ENCODE data around the gene FOXO4. TPM values are rescaled to one million over a fixed set of nuclear protein-coding genes. Genes with fewer than 3 reads are reported as not detected.
A peak's percentile ranks its signal among the peaks of the same experiment; 100 is the strongest.
"Not testable (repeated sequence)": the region's sequence is repeated elsewhere in the genome, so short reads cannot be mapped to it uniquely, and the experiment has no call there.

The FOXO4 gene
- total RNA-seq, result 56.3 TPM
- long read RNA-seq, partial matches to known transcripts, result 3 of 8 reads
- long read RNA-seq, other reads (novel, unspliced or antisense), result 4 of 8 reads

- intact Hi-C loops (cut with micrococcal nuclease), result no loop called here
- peak; percentile 98 for ATAC-seq
- DNase-seq, result peak; percentile 94
Observed at GRCh38 chrX:71095555-71095980, at the start of gene FOXO4. FOXO4 (plus strand) TSS chrX:71095851; CDS start chrX:71096529, 678 bp downstream.

GRCh38 chrX:71047891-71048290 lies 47.8 kb upstream of the FOXO4 start:
- intact Hi-C loops (cut with micrococcal nuclease); DNase-seq; ATAC-seq: not testable (repeated sequence)

- DNase-seq, result no peak
- no peak for ATAC-seq
- intact Hi-C loops (cut with micrococcal nuclease), result no loop called here
Observed at GRCh38 chrX:71052721-71053120, 42.9 kb upstream of the FOXO4 start.

- peak; percentile 89 for ATAC-seq
- intact Hi-C loops (cut with micrococcal nuclease), result no loop called here
Observed at GRCh38 chrX:71053217-71053621, 42.4 kb upstream of the FOXO4 start.

GRCh38 chrX:71056867-71057266 lies 38.8 kb upstream of the FOXO4 start:
- intact Hi-C loops (cut with micrococcal nuclease), result no loop called here
- no peak for ATAC-seq
- no peak for DNase-seq

More at GRCh38 chrX:71053217-71053621, 42.4 kb upstream of the FOXO4 start:
- peak; percentile 43 for DNase-seq

GRCh38 chrX:71057848-71058530 lies 37.7 kb upstream of the FOXO4 start:
- intact Hi-C loops (cut with micrococcal nuclease), result no loop called here
- no peak for ATAC-seq
- DNase-seq, result no peak

- DNase-seq (no peak), ATAC-seq (no peak)
- intact Hi-C loops (cut with micrococcal nuclease), result no loop called here
Observed at GRCh38 chrX:71060127-71060526, 35.5 kb upstream of the FOXO4 start.

- ATAC-seq (no peak), DNase-seq (no peak)
- intact Hi-C loops (cut with micrococcal nuclease), result no loop called here
Observed at GRCh38 chrX:71067089-71067488, 28.6 kb upstream of the FOXO4 start.

GRCh38 chrX:71067712-71068043 lies 28.0 kb upstream of the FOXO4 start:
- intact Hi-C loops (cut with micrococcal nuclease), result no loop called here
- peak; percentile 4 for ATAC-seq
- no peak for DNase-seq

GRCh38 chrX:71068044-71068918 lies 27.4 kb upstream of the FOXO4 start, which contains the start of gene SNX12:
SNX12 (minus strand) TSS chrX:71068334; CDS start chrX:71068306, 28 bp downstream.
- DNase-seq (peak; percentile 93), ATAC-seq (peak; percentile 99)
- intact Hi-C loops (cut with micrococcal nuclease), result no loop called here

GRCh38 chrX:71070531-71070930 lies 25.1 kb upstream of the FOXO4 start:
- intact Hi-C loops (cut with micrococcal nuclease), result no loop called here
- no peak for ATAC-seq
- DNase-seq, result no peak

GRCh38 chrX:71081330-71082123 lies 14.1 kb upstream of the FOXO4 start:
- DNase-seq, result no peak
- ATAC-seq, result no peak
- intact Hi-C loops (cut with micrococcal nuclease), result no loop called here

GRCh38 chrX:71082124-71082647 lies 13.5 kb upstream of the FOXO4 start:
- ATAC-seq (no peak), DNase-seq (no peak)
- intact Hi-C loops (cut with micrococcal nuclease), result no loop called here

GRCh38 chrX:71082822-71083221 lies 12.8 kb upstream of the FOXO4 start:
- intact Hi-C loops (cut with micrococcal nuclease), result no loop called here
- DNase-seq (no peak), ATAC-seq (no peak)

GRCh38 chrX:71085900-71086299 lies 9.8 kb upstream of the FOXO4 start:
- ATAC-seq (no peak), DNase-seq (no peak)

GRCh38 chrX:71091263-71091662 lies 4.4 kb upstream of the FOXO4 start:
- intact Hi-C loops (cut with micrococcal nuclease), result no loop called here
- DNase-seq (no peak), ATAC-seq (no peak)

More at GRCh38 chrX:71085900-71086299, 9.8 kb upstream of the FOXO4 start:
- intact Hi-C loops (cut with micrococcal nuclease), result no loop called here

- intact Hi-C loops (cut with micrococcal nuclease), result no loop called here
- DNase-seq (no peak), ATAC-seq (no peak)
Observed at GRCh38 chrX:71095033-71095432, 618 bp upstream of the FOXO4 start.

GRCh38 chrX:71095981-71096759 lies 519 bp downstream of the FOXO4 start:
- intact Hi-C loops (cut with micrococcal nuclease), result no loop called here
- ATAC-seq (peak; percentile 92), DNase-seq (no peak)

- intact Hi-C loops (cut with micrococcal nuclease), result no loop called here
- DNase-seq, result no peak
- peak; percentile 6 for ATAC-seq
Observed at GRCh38 chrX:71096760-71097032, 1.0 kb downstream of the FOXO4 start.

Measured in left ventricle myocardium superior (tissue), 1 donor.